GM06990 (cell line): ENCODE results near the gene RNLS.

Experiments
- DNase-seq: peaks from one replicate; pipeline ENCODE4 v3.0.0-alpha.2; 2011; ENCODE audit not compliant: insufficient read length; ENCODE audit errors: extremely low read depth
- H3K27me3 ChIP-seq: replicated peaks from 2 replicates; pipeline ENCODE4 v1.6.0; 2011; ENCODE audit warnings: low read length; ENCODE audit not compliant: control insufficient read depth, insufficient read depth
- H3K36me3 ChIP-seq: 2 replicates; pipeline ENCODE4 v1.5.1; 2011; ENCODE audit warnings: low read length; ENCODE audit not compliant: control insufficient read depth, insufficient read depth
- H3K4me3 ChIP-seq: replicated peaks from 2 replicates; pipeline ENCODE4 v1.5.1; 2011; ENCODE audit warnings: low read depth, mild to moderate bottlenecking, control low read depth, low read length
- TF ChIP-seq, protein P1 (sequence below): IDR thresholded peaks from 2 replicates; pipeline ENCODE4 v1.5.1; 2011; ENCODE audit warnings: low read length, control low read depth, mild to moderate bottlenecking, inconsistent platforms; ENCODE audit not compliant: insufficient read depth, poor library complexity, severe bottlenecking

RNLS gene

DNA sequence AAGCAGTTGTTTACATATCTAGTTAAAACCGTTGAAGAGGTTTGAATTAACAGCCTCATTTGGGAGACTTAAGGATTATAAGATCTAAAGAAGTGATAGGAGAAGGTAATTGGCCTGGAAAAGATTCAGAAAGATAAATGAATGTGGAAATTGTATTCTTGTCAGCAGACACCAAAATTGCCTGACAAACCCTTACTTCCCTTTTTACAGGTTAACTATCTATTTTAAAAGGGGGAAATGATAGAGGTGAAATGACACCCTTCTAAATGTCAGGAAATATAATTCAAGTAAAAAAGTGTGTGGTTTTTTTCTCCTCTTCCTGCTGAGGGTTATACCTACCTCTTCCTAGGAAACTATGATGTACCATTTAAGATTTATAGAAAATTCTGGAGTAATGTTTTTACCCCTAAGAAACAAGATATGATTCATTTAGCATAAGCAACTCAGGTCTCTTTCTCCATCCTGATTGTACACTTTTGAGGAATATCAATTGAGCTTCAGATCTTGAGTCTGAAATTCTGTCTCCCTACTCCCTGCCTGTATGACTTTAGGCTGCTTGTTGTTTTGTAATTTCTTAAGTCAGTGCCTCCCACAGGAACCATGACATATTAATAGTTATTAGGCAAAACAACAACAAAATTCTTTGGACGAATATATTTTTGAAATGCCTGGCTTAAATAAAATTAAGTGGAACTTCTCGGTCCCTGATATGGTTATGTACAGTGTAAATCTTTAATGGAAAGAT is 250.4 kb downstream of the RNLS start:
- no peak overlapping the region for H3K4me3 ChIP-seq
- H3K36me3 ChIP-seq: no peaks in the 10 kb centered on the region
- no peak for DNase-seq
- TF ChIP-seq, protein P1, sequence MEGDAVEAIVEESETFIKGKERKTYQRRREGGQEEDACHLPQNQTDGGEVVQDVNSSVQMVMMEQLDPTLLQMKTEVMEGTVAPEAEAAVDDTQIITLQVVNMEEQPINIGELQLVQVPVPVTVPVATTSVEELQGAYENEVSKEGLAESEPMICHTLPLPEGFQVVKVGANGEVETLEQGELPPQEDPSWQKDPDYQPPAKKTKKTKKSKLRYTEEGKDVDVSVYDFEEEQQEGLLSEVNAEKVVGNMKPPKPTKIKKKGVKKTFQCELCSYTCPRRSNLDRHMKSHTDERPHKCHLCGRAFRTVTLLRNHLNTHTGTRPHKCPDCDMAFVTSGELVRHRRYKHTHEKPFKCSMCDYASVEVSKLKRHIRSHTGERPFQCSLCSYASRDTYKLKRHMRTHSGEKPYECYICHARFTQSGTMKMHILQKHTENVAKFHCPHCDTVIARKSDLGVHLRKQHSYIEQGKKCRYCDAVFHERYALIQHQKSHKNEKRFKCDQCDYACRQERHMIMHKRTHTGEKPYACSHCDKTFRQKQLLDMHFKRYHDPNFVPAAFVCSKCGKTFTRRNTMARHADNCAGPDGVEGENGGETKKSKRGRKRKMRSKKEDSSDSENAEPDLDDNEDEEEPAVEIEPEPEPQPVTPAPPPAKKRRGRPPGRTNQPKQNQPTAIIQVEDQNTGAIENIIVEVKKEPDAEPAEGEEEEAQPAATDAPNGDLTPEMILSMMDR: no peak
- no peaks in the 10 kb centered on the region for H3K27me3 ChIP-seq

DNA sequence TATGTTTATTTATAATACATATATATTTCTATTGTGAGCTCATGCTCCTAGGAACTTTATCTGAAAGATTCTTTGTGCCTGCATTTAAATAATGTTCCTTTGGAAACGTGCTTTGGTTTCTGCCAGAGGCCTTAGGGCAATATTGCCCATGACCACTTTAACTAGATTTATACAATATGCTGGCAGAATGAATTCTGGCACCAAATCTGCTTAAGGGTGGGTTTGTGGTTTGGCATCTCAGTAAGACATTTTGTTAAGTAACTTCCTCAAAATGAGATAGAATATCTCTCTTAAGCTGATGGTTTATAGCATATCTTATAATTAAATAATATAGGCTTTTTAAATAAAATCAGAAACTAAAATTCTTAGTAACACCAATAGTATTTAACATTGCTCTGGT is 252.9 kb downstream of the RNLS start:
- no peak for DNase-seq
- TF ChIP-seq, protein P1: no peak
- H3K4me3 ChIP-seq: no peak overlapping the region
- H3K36me3 ChIP-seq: no peaks in the 10 kb centered on the region
- no peaks in the 10 kb centered on the region for H3K27me3 ChIP-seq

DNA sequence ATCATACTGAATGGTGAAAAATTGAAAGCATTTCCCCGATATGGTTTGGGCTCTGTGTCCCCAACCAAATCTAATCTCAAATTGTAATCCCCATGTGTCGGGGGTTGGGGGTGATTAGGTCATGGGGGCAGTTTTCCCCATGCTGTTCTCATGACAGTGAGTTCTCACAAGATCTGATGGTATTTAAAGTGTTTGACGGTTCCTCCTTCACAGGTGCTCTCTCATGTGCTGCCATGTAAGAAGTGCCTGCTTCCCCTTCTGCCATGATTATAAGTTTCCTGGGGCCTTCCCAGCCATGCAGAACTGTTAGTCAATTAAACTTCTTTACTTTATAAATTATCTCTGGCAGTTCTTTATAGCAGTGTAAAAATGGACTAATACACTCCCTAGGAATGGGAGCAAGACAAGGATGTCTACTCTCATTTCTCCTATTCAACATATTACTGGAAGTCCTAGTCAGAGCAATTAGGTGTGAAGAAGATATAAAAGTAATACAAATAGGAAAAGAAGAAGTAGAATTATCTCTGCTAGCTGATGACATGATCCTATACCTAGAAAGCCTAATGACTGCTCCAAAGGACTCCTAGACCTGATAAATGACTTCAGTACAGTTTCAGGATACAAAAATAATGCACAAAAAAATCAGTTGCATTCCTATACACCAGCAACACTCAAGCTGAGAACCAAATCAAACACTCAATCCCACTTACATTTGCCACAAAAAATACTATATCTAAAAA is 260.6 kb downstream of the RNLS start:
- Histone ChIP-seq H3K4me3 (no peak overlapping the region), H3K27me3 (no peaks in the 10 kb centered on the region), H3K36me3 (no peaks in the 10 kb centered on the region)
- TF ChIP-seq, protein P1: no peak
- DNase-seq: no peak

DNA sequence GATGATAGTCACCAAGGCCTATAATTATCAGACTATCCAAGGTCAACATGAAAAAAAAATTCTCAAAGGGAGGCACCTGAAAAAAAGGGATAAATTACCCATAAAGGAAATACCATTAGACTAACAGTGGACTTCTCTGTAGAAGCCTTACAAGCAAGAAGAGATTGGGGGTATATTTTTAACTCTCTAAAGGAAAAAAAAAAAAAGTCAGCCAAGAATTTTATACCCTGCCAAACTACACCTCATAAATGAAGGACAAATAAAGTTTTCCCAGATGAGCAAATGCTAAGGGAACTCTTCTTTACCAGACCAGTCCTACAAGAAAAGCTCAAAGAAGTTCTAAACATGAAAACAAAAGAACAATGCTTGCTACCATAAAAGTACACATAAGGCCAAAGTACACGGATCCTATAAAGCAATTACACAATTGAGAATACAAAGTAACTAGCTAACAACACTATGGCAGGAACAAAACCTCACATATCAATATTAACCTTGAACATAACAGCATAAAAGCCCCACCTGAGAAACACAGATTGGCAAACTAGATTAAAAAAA is 263.1 kb downstream of the RNLS start:
- TF ChIP-seq, protein P1: no peak

DNA sequence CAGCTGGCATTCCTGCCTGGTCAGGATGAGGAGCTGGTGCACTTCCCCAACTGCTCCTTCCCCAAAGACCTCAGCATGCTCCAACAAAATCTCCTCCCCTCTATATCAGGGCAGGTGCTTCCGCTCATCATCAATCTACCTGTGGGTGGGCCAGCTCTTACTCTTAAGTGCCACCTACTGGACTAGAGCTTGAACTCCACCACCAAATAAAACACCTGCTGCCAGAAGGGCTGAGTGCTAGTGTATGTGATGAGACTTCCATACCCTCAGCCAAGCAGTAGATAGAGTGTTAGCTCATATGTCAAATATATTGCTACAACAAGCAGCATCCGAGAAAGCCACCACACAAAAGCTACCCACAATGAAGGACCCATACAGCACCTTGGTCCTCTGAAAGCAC is 264.3 kb downstream of the RNLS start:
- H3K27me3 ChIP-seq: no peaks in the 10 kb centered on the region
- DNase-seq: no peak

More for the DNA sequence above, 263.1 kb downstream of the RNLS start:
- DNase-seq: no peak
- Histone ChIP-seq H3K27me3 (no peaks in the 10 kb centered on the region), H3K36me3 (no peaks in the 10 kb centered on the region), H3K4me3 (no peak overlapping the region)

More for the DNA sequence above, 264.3 kb downstream of the RNLS start:
- Histone ChIP-seq H3K36me3 (no peaks in the 10 kb centered on the region), H3K4me3 (no peak overlapping the region)
- TF ChIP-seq, protein P1: peak; percentile 25
